ENCODE results near the gene TIFAB. TPM values are rescaled to one million over a fixed set of nuclear protein-coding genes. Genes with fewer than 3 reads are reported as not detected.

The TIFAB gene
- polyA plus RNA-seq, 1 donor from 2014 or later: not detected

- Histone ChIP-seq H3K27ac (ENCODE audit: low read length) (no peak overlapping the region), H3K27me3 (ENCODE audit: insufficient read depth, low read depth, low read length) (no peaks in the 10 kb centered on the region), H3K36me3 (ENCODE audit: insufficient read depth, low read length) (no peaks in the 10 kb centered on the region), H3K9me3 (ENCODE audit: low read length) (no peaks in the 10 kb centered on the region), H3K79me2 (replicated peaks; ENCODE audit: insufficient read depth, low read length) (no peaks in the 10 kb centered on the region), H4K20me1 (ENCODE audit: insufficient read depth) (no peaks in the 10 kb centered on the region), H2AFZ (ENCODE audit: low read depth, low read length) (no peak overlapping the region), H3F3A (ENCODE audit: insufficient read depth, low read length, poor library complexity, severe bottlenecking) (no peaks in the 10 kb centered on the region), H3K4me2 (ENCODE audit: low read length) (no peak overlapping the region), H3K9me2 (ENCODE audit: insufficient read depth, low read length) (no peaks in the 10 kb centered on the region), H3K4me3 (ENCODE audit: low read length) (no peak overlapping the region), H3K9ac (ENCODE audit: low read length) (no peak overlapping the region)
- no peak for TF ChIP-seq SMC3 (conservative IDR thresholded peaks at IDR 0.05; ENCODE audit: poor library complexity)
- TF ChIP-seq CTCF (IDR thresholded peaks at IDR 0.05; ENCODE audit: poor library complexity, severe bottlenecking): no peak
- no peak for TF ChIP-seq POLR2AphosphoS5 (IDR thresholded peaks at IDR 0.05)
- TF ChIP-seq MXI1 (conservative IDR thresholded peaks at IDR 0.05; ENCODE audit: poor library complexity, severe bottlenecking): no peak
- TF ChIP-seq REST (IDR thresholded peaks at IDR 0.05; ENCODE audit: borderline replicate concordance): no peak
- TF ChIP-seq TAF1 (IDR thresholded peaks at IDR 0.05; ENCODE audit: low read depth): no peak
- no peak for TF ChIP-seq EZH2 (IDR thresholded peaks at IDR 0.05; ENCODE audit: borderline replicate concordance, insufficient read depth, low read length, poor library complexity, severe bottlenecking)
- TF ChIP-seq RAD21 (conservative IDR thresholded peaks at IDR 0.05): no peak
- TF ChIP-seq EP300 (conservative IDR thresholded peaks at IDR 0.05; ENCODE audit: poor library complexity, severe bottlenecking): no peak
Measured at GRCh38 chr5:135417083-135417482, 35.1 kb downstream of the TIFAB start.

- H3K79me2 ChIP-seq (replicated peaks; ENCODE audit: insufficient read depth, low read length): no peaks in the 10 kb centered on the region
- H3K36me3 ChIP-seq (ENCODE audit: insufficient read depth, low read length): no peaks in the 10 kb centered on the region
- no peak overlapping the region for H3K4me2 ChIP-seq (ENCODE audit: low read length)
- H2AFZ ChIP-seq (ENCODE audit: low read depth, low read length): no peak overlapping the region
- H3K9ac ChIP-seq (ENCODE audit: low read length): no peak overlapping the region
- H3K27me3 ChIP-seq (ENCODE audit: insufficient read depth, low read depth, low read length): no peaks in the 10 kb centered on the region
- no peak overlapping the region for H3K4me3 ChIP-seq (ENCODE audit: low read length)
- H3K9me2 ChIP-seq (ENCODE audit: insufficient read depth, low read length): no peaks in the 10 kb centered on the region
- no peak overlapping the region for H3K27ac ChIP-seq (ENCODE audit: low read length)
- TF ChIP-seq TAF1 (IDR thresholded peaks at IDR 0.05; ENCODE audit: low read depth): no peak
- TF ChIP-seq EZH2 (IDR thresholded peaks at IDR 0.05; ENCODE audit: borderline replicate concordance, insufficient read depth, low read length, poor library complexity, severe bottlenecking): no peak
- TF ChIP-seq SMC3 (conservative IDR thresholded peaks at IDR 0.05; ENCODE audit: poor library complexity): no peak
- no peak for TF ChIP-seq RAD21 (conservative IDR thresholded peaks at IDR 0.05)
- no peak for TF ChIP-seq EP300 (conservative IDR thresholded peaks at IDR 0.05; ENCODE audit: poor library complexity, severe bottlenecking)
- H3K9me3 ChIP-seq (ENCODE audit: low read length): no peaks in the 10 kb centered on the region
- no peaks in the 10 kb centered on the region for H4K20me1 ChIP-seq (ENCODE audit: insufficient read depth)
- no peaks in the 10 kb centered on the region for H3F3A ChIP-seq (ENCODE audit: insufficient read depth, low read length, poor library complexity, severe bottlenecking)
Measured at GRCh38 chr5:135405082-135405481, 47.1 kb downstream of the TIFAB start.

Measured in neural cell (in vitro differentiated cells).